GM19468 (cell line): ENCODE measurements around the gene FOCAD.

ENCODE experiments used
- ATAC-seq: cut with Tn5 transposase; IDR thresholded peaks from one replicate; pipeline ENCODE4 v1.9.1; 2021; ENCODE audit warnings: mild to moderate bottlenecking, moderate library complexity, moderate number of reproducible peaks; ENCODE audit not compliant: unreplicated experiment; ENCODE audit errors: extremely low read depth

Gene FOCAD

GRCh38 chr9:20681467-20681866 is 2.6 kb upstream of the FOCAD start:
- no peak for ATAC-seq

GRCh38 chr9:20683351-20684034 is 566 bp upstream of the FOCAD start:
- ATAC-seq = no peak

GRCh38 chr9:20684875-20685696 is 1.0 kb downstream of the FOCAD start:
- ATAC-seq = no peak

GRCh38 chr9:20685769-20686168 is 1.7 kb downstream of the FOCAD start:
- no peak for ATAC-seq

- ATAC-seq = no peak
Measured at GRCh38 chr9:20689833-20690232, 5.8 kb downstream of the FOCAD start.

GRCh38 chr9:20692554-20692953 is 8.5 kb downstream of the FOCAD start:
- ATAC-seq = no peak

DNA sequence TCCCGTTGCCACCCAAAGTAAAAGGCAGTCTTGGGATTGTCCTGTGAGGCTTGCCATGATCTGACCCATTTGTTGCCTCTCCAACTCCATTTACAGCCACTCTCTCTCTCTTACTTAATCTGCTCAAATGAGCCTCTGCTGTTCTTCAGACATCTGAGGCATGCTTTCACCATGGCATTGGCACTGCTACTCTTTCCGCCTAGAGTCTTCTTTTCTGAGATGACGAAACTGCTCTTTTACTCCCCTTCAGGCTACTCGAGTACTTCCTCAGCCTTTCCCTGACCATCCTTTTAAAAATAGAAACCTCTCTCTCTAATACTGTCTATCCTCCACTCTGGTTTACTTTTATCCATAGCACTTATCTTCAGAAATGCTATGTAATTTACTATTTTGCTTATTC is 9.0 kb downstream of the FOCAD start:
- ATAC-seq = no peak

DNA sequence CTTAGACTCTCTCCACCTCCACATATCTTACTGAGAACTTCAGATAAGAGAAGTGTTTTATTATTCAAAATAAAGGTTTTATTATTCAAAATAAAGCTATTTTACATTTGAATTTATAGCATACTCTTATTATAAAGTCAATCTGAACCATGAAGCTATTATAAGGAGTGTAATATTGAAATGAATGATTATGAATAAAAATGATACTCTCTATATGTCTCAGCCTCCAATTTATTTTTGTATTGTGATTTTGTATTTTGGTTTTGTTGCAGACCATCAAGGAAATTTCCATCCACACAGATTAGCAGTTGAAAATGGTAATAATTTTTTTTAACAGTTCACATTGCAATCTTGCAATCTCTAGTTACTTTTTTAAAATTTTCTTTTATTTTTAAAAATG is 10.2 kb downstream of the FOCAD start:
- ATAC-seq = no peak

DNA sequence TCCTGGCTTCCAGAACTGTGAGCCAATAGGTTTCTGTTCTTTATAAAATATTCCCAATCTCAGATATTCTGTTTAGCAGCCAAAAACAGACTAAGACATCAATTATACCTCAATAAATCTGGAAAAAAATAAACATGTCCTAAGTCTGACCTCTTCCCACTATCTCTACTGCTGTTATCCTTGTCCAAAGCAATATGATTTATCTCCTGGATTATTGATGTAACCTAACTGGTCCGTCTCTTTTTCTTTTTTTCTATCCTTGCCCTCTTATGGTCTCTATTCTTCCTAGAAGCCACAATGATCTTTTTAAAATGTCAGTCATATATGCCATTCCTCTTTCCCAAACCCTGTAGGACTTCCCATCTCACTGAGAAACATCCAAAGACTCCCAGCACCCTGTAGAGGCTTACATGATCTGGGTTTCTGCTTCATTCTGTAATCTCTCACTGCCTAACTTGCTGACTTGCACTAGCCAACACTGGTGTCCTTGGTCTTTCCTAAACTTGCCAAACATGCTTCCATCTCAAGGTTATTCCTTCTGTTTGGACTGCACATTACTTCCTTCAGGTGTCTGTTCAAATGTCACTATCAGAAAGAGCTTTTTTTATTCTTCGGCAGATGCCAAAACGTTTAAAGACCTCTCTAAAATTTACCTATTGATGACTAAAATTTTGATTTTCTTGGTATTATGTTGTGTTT is 13.1 kb downstream of the FOCAD start:
- ATAC-seq = no peak

DNA sequence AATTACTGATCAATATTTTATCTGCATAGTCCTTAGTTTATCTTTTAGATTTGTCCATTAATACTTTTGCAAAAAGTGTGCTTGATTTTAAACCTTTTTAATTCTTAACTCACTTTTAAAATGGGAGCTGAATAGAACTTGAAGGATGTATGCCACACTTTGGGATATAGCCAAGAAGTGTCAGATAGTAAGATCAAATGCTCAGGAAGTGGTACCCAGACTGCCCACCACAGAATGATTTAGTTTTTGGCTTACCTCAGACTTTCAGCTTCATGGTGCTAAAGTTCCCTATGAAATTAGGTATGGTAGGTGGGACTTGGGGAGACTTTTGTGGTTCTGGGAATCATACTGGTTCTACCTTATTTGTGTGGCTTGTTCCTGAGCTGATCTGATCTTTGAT is 14.7 kb downstream of the FOCAD start:
- no peak for ATAC-seq

- ATAC-seq = no peak
Measured at GRCh38 chr9:20701060-20701459, 17.0 kb downstream of the FOCAD start.

DNA sequence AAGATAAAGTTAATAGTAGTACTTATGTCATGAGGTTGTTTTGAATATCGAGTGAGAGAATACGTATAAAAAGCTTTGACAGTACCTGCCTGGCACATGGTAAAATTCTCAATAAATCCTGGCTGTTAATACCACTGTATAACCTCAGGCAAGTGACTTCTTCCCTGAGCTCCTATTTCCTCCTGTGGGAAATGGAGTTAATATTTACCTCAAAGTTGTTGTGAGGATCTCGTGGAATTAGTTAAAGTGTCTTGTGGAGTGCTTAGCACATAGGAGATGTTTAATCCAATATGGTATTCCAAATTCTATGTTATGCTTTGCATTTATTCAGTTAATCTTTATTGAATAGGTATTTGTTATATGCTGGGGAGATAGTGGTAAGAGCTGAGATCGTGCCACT is 18.5 kb downstream of the FOCAD start:
- no peak for ATAC-seq

GRCh38 chr9:20703146-20703545 is 19.1 kb downstream of the FOCAD start:
- ATAC-seq = no peak

DNA sequence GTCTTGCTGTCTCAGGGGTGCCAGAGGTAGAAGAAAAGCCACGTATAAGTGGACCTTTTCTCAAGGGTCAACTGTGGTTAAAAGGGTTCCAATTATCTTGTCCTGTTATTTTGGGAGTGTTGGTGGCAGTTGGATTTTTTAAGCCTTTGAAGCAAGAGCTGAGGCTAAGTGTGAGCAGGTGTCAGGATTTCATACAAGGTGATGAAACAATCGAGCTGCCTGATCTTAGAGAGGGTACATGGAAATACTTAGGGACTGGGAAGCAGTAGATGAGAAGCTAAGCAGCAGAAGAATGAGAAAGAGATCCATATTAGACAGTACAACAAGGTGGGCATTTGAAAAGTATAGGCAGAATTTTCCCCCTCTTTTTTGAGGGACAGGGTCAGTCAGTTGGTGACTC is 23.6 kb downstream of the FOCAD start:
- no peak for ATAC-seq

DNA sequence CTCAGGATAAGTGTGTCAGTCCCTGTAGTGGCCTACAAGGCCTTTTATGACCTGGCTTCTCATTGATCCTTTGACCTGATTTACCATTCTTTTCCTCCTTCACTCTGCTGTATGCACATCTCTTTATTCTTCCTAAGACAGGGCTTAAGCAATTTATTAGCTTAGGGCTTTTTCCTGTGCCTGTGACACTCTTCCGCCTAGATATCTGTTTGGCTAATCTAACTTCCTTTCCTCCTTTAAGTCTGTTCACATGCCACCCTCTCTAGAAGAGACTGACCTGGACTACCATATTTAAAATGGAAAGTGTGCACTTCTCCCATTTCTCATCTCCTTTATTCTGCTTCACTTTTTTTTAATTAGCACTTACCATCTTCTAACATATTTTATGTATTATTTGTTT is 29.1 kb downstream of the FOCAD start:
- ATAC-seq = no peak

- no peak for ATAC-seq
Measured at GRCh38 chr9:20714442-20715415, 30.7 kb downstream of the FOCAD start.

GRCh38 chr9:20722221-20722620 is 38.2 kb downstream of the FOCAD start:
- ATAC-seq = no peak

- no peak for ATAC-seq
Measured at GRCh38 chr9:20725675-20726074, 41.6 kb downstream of the FOCAD start.

- no peak for ATAC-seq
Measured at GRCh38 chr9:20726144-20726543, 42.1 kb downstream of the FOCAD start.
